Fibroblast of skin of left quadriceps (primary cell): ENCODE measurements around the gene C13orf42.

Source experiments
- DNase-seq, 2 experiments: peaks; one replicate each; pipeline ENCODE4 v3.0.0-alpha.2; 2013; ENCODE audit warnings: low read depth in 2 of 2

Gene C13orf42

GRCh38 chr13:51065372-51066090, 45.5 kb downstream of the C13orf42 start:
- DNase-seq: no peak

- no peak for DNase-seq
Measured at GRCh38 chr13:51064753-51065152, 46.3 kb downstream of the C13orf42 start.

GRCh38 chr13:51063909-51064308, 47.2 kb downstream of the C13orf42 start:
- no peak for DNase-seq

GRCh38 chr13:51058461-51059167, 52.5 kb downstream of the C13orf42 start:
- no peak for DNase-seq

GRCh38 chr13:51057906-51058305, 53.2 kb downstream of the C13orf42 start:
- DNase-seq: no peak

GRCh38 chr13:51057001-51057400, 54.1 kb downstream of the C13orf42 start:
- DNase-seq: no peak

- no peak for DNase-seq
Measured at GRCh38 chr13:51052581-51052980, 58.5 kb downstream of the C13orf42 start.

- DNase-seq: no peak
Measured at GRCh38 chr13:51050021-51050830, 60.8 kb downstream of the C13orf42 start.

GRCh38 chr13:51048616-51049015, 62.5 kb downstream of the C13orf42 start:
- no peak for DNase-seq

- DNase-seq: no peak
Measured at GRCh38 chr13:51048166-51048461, 63.0 kb downstream of the C13orf42 start.

GRCh38 chr13:51047434-51048165, 63.5 kb downstream of the C13orf42 start:
- no peak for DNase-seq

- no peak for DNase-seq
Measured at GRCh38 chr13:51045451-51045850, 65.6 kb downstream of the C13orf42 start.

- DNase-seq: no peak
Measured at GRCh38 chr13:51044023-51044665, 66.9 kb downstream of the C13orf42 start.

- DNase-seq: no peak
Measured at GRCh38 chr13:51043310-51043709, 67.8 kb downstream of the C13orf42 start.

GRCh38 chr13:51041710-51042109, 69.4 kb downstream of the C13orf42 start:
- DNase-seq: no peak

- no peak for DNase-seq
Measured at GRCh38 chr13:51041126-51041525, 69.9 kb downstream of the C13orf42 start.

- no peak for DNase-seq
Measured at GRCh38 chr13:51040431-51040830, 70.6 kb downstream of the C13orf42 start.

GRCh38 chr13:51036418-51036817, 74.7 kb downstream of the C13orf42 start:
- no peak for DNase-seq

GRCh38 chr13:51035978-51036377, 75.1 kb downstream of the C13orf42 start:
- DNase-seq: no peak

- no peak for DNase-seq
Measured at GRCh38 chr13:51035469-51035868, 75.6 kb downstream of the C13orf42 start.

- DNase-seq: peak in 1 of 2 experiments; percentile 4
Measured at GRCh38 chr13:51034906-51035305, 76.2 kb downstream of the C13orf42 start.
